OCI-LY7 (cell line): Measurements from ENCODE around the gene ABI2. TPM values are rescaled to one million over a fixed set of nuclear protein-coding genes. Genes with fewer than 3 reads are reported as not detected.
A peak's percentile ranks its signal among the peaks of the same experiment; 100 is the strongest.

ENCODE experiments used
- Bru-seq: library from RNA; stranded (reverse); fragments of 400-500 nt; gene quantifications from one replicate; lab custom pipeline; 2021; lab: Mats Ljungman, UMichigan
- BruChase-seq, 2 experiments: library from RNA; stranded (reverse); fragments of 400-500 nt; gene quantifications; one replicate each; lab custom pipeline; 2021; lab: Mats Ljungman, UMichigan
- BruUV-seq: library from RNA; stranded (reverse); fragments of 400-500 nt; replicated peaks from 2 replicates; lab custom pipeline; 2021; lab: Mats Ljungman, UMichigan
- CTCF ChIA-PET: fragments of 300-600 bp; sonication (Branson Sonifier 250); formaldehyde crosslinking; loops from one replicate; lab custom pipeline; 2022; ENCODE audit warnings: antibody characterized with exemption; ENCODE audit not compliant: unreplicated experiment; lab: Charles Lee
- POLR2A ChIA-PET: fragments of 300-600 bp; sonication (Branson Sonifier 250); formaldehyde crosslinking; loops from one replicate; lab custom pipeline; 2022; ENCODE audit warnings: antibody characterized with exemption; lab: Charles Lee
- DNase-seq: peaks from one replicate; pipeline ENCODE4 v3.0.0-alpha.2; 2015; ENCODE audit warnings: low spot score
- H2AFZ ChIP-seq: fragments of 200-600 bp; sonication (generic), shearing (Covaris generic); 2 replicates; pipeline ENCODE4 v1.6.1; 2014; ENCODE audit warnings: mild to moderate bottlenecking, antibody characterized with exemption, low read length, moderate library complexity
- H3K27ac ChIP-seq: fragments of 200-600 bp; sonication (generic); 2 replicates; pipeline ENCODE4 v1.5.1; 2014; ENCODE audit warnings: mixed run types, low read depth, mild to moderate bottlenecking, moderate library complexity, low read length, inconsistent platforms; ENCODE audit not compliant: poor library complexity, severe bottlenecking
- H3K36me3 ChIP-seq: fragments of 200-600 bp; sonication (generic); 2 replicates; pipeline ENCODE4 v1.6.1; 2014; ENCODE audit warnings: mild to moderate bottlenecking, antibody characterized with exemption, low read length, moderate library complexity, mixed read lengths; ENCODE audit not compliant: insufficient read depth
- H3K4me1 ChIP-seq: fragments of 200-600 bp; sonication (generic); 2 replicates; pipeline ENCODE4 v1.5.1; 2014; ENCODE audit warnings: mild to moderate bottlenecking, low read length; ENCODE audit not compliant: insufficient read depth, poor library complexity, severe bottlenecking
- H3K4me2 ChIP-seq: fragments of 200-600 bp; sonication (generic); 2 replicates; pipeline ENCODE4 v1.6.1; 2014; ENCODE audit warnings: mild to moderate bottlenecking, low read length
- H3K4me3 ChIP-seq: fragments of 200-600 bp; sonication (generic); 2 replicates; pipeline ENCODE4 v1.5.1; 2014; ENCODE audit warnings: mild to moderate bottlenecking, low read depth, low read length; ENCODE audit not compliant: poor library complexity, severe bottlenecking
- H3K79me2 ChIP-seq: fragments of 200-600 bp; sonication (generic); 2 replicates; pipeline ENCODE4 v1.6.1; 2016; ENCODE audit warnings: low read depth, mild to moderate bottlenecking, low read length, moderate library complexity, mixed read lengths; ENCODE audit not compliant: insufficient read depth
- H3K9me2 ChIP-seq: fragments of 200-600 bp; sonication (generic); 2 replicates; pipeline ENCODE4 v1.6.1; 2016; ENCODE audit warnings: mild to moderate bottlenecking, low read length, mixed read lengths; ENCODE audit not compliant: insufficient read depth
- H3K9me3 ChIP-seq: fragments of 200-600 bp; sonication (generic); 2 replicates; pipeline ENCODE4 v1.6.1; 2014; ENCODE audit warnings: mild to moderate bottlenecking, mixed run types, low read length, mixed read lengths
- H4K20me1 ChIP-seq: fragments of 200-600 bp; sonication (generic); 2 replicates; pipeline ENCODE4 v1.6.1; 2014; ENCODE audit warnings: mild to moderate bottlenecking, antibody characterized with exemption, low read length, moderate library complexity, mixed read lengths; ENCODE audit not compliant: insufficient read depth
- CTCF ChIP-seq: fragments of 200-600 bp; sonication (generic); conservative IDR thresholded peaks from 2 replicates; pipeline ENCODE4 v1.5.1; 2014; ENCODE audit warnings: mild to moderate bottlenecking, antibody characterized with exemption, low read length, moderate library complexity, mixed read lengths
- EZH2phosphoT487 ChIP-seq: fragments of 200-600 bp; sonication (generic); IDR thresholded peaks from 2 replicates; pipeline ENCODE4 v1.6.1; 2018; ENCODE audit warnings: low read depth, borderline replicate concordance, mild to moderate bottlenecking, mixed run types, antibody characterized with exemption, low read length, moderate library complexity, mixed read lengths
- intact Hi-C: fragments of 100-400 bp; cut with micrococcal nuclease; formaldehyde crosslinking; loops from one replicate; pipeline ENCODE4 v1.10.0; 2022; ENCODE audit not compliant: unreplicated experiment
- long read RNA-seq: library from polyadenylated mRNA; stranded (forward); transcript quantifications from one replicate; pipeline ENCODE4 v2.0.0, GENCODE V29; 2022
- total RNA-seq, 2 experiments: library from RNA; depleted of rRNA in 1 of 2; stranded (reverse); fragments of >200 nt in 1 of 2; shearing (Covaris generic) in 1 of 2; gene quantifications; 2 replicates each; pipeline ENCODE4 v1.2.3, GENCODE V29; 2014 to 2022

The ABI2 gene
- total RNA-seq (2014; rRNA removed; shearing (Covaris generic)) (24.0 and 37.9 TPM in 2 replicates), total RNA-seq (2022) (64.6 and 71.5 TPM in 2 replicates), Bru-seq, nascent RNA (percentile 78 among the genes with signal in this experiment), BruChase-seq, experiment 1, labeled RNA remaining after a 6-hour chase (percentile 81 among the genes with signal in this experiment), BruChase-seq, experiment 2, labeled RNA remaining after a 2-hour chase (percentile 76 among the genes with signal in this experiment)
- long read RNA-seq, full-length matches to known transcripts: 10 of 73 reads
- long read RNA-seq, partial matches to known transcripts: 4 of 73 reads
- long read RNA-seq, other reads (novel, unspliced or antisense): 59 of 73 reads

- Histone ChIP-seq H3K4me2 (peak within 1 kb of the TSS; percentile 95), H3K79me2 (peaks cover 45% of the 10 kb centered on the region), H3K4me1 (peaks cover 30% of the 10 kb centered on the region), H3K9me2 (no peaks in the 10 kb centered on the region), H3K9me3 (no peaks in the 10 kb centered on the region), H4K20me1 (peaks cover 3% of the 10 kb centered on the region; the same call in 1 of the 2 replicates), H3K27ac (peak within 1 kb of the TSS; percentile 52), H2AFZ (peak within 1 kb of the TSS; percentile 93), H3K36me3 (no peaks in the 10 kb centered on the region; the same call in 1 of the 2 replicates), H3K4me3 (peak within 1 kb of the TSS; percentile 83)
- no TSS peak for BruUV-seq
- CTCF ChIA-PET: no interaction called here
- intact Hi-C loops: loop anchor here (1.0 to 10.0 kb wide), 2 partner anchors 89 to 327 kb away; partner anchors contain the start of gene CYP20A1
- DNase-seq: peak; percentile 78
- POLR2A ChIA-PET: interaction anchor here (0.6 to 1.4 kb wide), 5 partner anchors 9 to 847 kb away, joined by 3 to 5 read pairs (median 4); no protein-coding TSS in a partner anchor
- no peak for TF ChIP-seq CTCF
- TF ChIP-seq EZH2phosphoT487: no peak
Observed at GRCh38 chr2:203327901-203328759, at the start of gene ABI2. TSS of gene ABI2 (plus strand) at chr2:203328394. CDS start at chr2:203328515, 121 bp downstream.

- H3K4me3 ChIP-seq: no peak overlapping the region
- DNase-seq: no peak
- H3K9me2 ChIP-seq: no peaks in the 10 kb centered on the region
- ChIA-PET POLR2A (interaction anchor here (1.2 kb wide), 1 partner anchor 16 kb away, joined by 4 read pairs; no protein-coding TSS in a partner anchor), CTCF (no interaction called here)
- BruUV-seq: no TSS peak
- peaks cover 71% of the 10 kb centered on the region for H3K36me3 ChIP-seq
- no peaks in the 10 kb centered on the region for H4K20me1 ChIP-seq
- TF ChIP-seq EZH2phosphoT487: no peak
- TF ChIP-seq CTCF: 0 out of 2 replicates have a peak, but pooled peaks have one; percentile 23
- H3K9me3 ChIP-seq: no peaks in the 10 kb centered on the region
- intact Hi-C loops: no loop called here
- H3K4me2 ChIP-seq: no peak overlapping the region
- no peak overlapping the region for H2AFZ ChIP-seq
- H3K79me2 ChIP-seq: no peaks in the 10 kb centered on the region
- H3K4me1 ChIP-seq: no peaks in the 10 kb centered on the region
- H3K27ac ChIP-seq: no peak overlapping the region
Observed at GRCh38 chr2:203279288-203279687, 48.9 kb upstream of the ABI2 start.
